ENCODE measurements around the gene GPR157. TPM values are rescaled to one million over a fixed set of nuclear protein-coding genes. Genes with fewer than 3 reads are reported as not detected.

The GPR157 gene
- 1 to 10 TPM; 3.3 to 4.3 TPM for total RNA-seq

GRCh38 chr1:9128520-9129265 lies at the start of gene GPR157:
TSS of gene GPR157 (minus strand) at chr1:9129102. CDS start at chr1:9129027, 75 bp downstream.

GRCh38 chr1:9069326-9070100 lies 59.4 kb downstream of the GPR157 start, which contains the start of gene SLC2A5:
TSS of gene SLC2A5 (minus strand) at chr1:9069635. CDS start at chr1:9069536, 99 bp downstream.

Other genes starting within 250 kb of the GPR157 start
- gene CA6, start 183.2 kb downstream of the GPR157 start, total RNA-seq, result 1 to 10 TPM; 2.1 to 2.4 TPM
- not detected for gene SLC2A7, start 102.7 kb downstream of the GPR157 start, total RNA-seq
- gene SLC2A5, start 59.5 kb downstream of the GPR157 start, total RNA-seq, result not detected
- gene H6PD, start 105.7 kb upstream of the GPR157 start, total RNA-seq, result 10 to 100 TPM; 15.6 to 17.1 TPM
- 1 to 10 TPM; 2.7 to 2.9 TPM for gene SPSB1, start 163.8 kb upstream of the GPR157 start, total RNA-seq

Measured in activated naive CD4-positive, alpha-beta T cell treated with anti-CD3 and anti-CD28 coated beads, Interleukin-2, amount 10 ng/mL, durations not matched to agents 5 hours and 36 hours (primary cell).